Measurements from ENCODE around the gene MUCL3.
"Not testable (repeated sequence)": the region's sequence is repeated elsewhere in the genome, so short reads cannot be mapped to it uniquely, and the experiment has no call there.

The MUCL3 gene

GRCh38 chr6:30940361-30940986 lies at the start of gene MUCL3:
TSS of gene MUCL3 (plus strand) at chr6:30940973. CDS start at chr6:30941000, 27 bp downstream.
- no peak for DNase-seq (ENCODE audit: low read depth, low spot score)
- peak within 1 kb of the TSS; percentile 73 for H3K27ac ChIP-seq

DNA sequence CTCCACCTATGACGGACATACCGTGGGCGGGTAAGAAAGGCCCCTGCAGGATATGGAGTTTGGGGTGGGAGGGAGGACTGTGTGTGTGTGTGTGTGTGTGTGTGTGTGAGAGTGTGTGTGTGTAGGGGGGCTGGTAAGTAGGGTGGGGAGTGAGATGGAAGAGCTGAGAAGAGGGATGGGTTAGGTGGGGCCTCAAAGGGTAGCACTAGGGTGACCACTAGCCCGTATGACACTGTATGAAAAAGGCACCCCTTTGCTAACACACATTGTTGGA lies 49.4 kb upstream of the MUCL3 start:
- no peak for DNase-seq (ENCODE audit: low read depth, low spot score)
- H3K27ac ChIP-seq = no peak overlapping the region

DNA sequence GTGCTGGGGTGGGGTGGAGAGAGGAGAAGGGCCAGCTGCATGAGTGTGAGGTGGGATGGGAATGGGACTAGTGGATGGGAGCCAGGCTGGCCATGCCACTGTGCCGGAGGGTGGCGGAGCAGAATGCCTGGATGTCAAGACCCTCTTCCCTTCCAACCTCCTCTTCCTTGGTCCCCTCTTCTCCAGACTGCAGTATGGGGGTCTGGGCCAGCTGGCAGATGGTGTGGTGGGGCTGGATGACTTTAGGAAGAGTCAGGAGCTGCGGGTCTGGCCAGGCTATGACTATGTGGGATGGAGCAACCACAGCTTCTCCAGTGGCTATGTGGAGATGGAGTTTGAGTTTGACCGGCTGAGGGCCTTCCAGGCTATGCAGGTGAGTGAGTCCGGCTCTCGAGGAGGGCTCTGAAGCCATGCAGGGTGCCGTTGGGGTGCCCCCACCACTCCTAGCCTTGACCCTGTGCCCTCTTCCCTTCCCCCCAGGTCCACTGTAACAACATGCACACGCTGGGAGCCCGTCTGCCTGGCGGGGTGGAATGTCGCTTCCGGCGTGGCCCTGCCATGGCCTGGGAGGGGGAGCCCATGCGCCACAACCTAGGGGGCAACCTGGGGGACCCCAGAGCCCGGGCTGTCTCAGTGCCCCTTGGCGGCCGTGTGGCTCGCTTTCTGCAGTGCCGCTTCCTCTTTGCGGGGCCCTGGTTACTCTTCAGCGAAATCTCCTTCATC lies 48.8 kb upstream of the MUCL3 start:
- DNase-seq (ENCODE audit: low read depth, low spot score) = no peak
- no peak overlapping the region for H3K27ac ChIP-seq

GRCh38 chr6:30893001-30893591 lies 47.7 kb upstream of the MUCL3 start:
- no peak for DNase-seq (ENCODE audit: low read depth, low spot score)
- no peak overlapping the region for H3K27ac ChIP-seq

DNA sequence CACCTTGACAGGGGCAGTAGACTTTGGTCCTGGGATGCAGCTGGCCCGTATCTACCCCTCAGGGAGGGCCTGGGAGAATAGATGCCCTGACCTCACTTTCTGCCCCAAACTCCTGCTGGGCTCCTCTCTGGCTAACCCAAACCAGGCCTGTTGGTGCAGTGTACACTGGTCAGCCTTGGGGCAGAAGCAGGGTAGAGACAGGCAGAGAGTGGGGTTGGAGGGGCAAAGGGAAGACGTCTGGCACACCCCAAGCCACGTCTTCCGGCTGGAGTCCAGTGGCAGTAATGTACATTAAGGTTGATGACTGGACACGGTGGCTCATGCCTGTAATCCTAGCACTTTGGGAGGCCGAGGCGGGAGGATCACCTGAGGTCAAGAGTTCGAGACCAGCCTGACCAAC lies 47.1 kb upstream of the MUCL3 start:
- DNase-seq (ENCODE audit: low read depth, low spot score) = no peak

GRCh38 chr6:30894381-30894780 lies 46.4 kb upstream of the MUCL3 start:
- H3K27ac ChIP-seq = no peak overlapping the region

More for the DNA sequence above, 47.1 kb upstream of the MUCL3 start:
- no peak overlapping the region for H3K27ac ChIP-seq

GRCh38 chr6:30894935-30895334 lies 45.8 kb upstream of the MUCL3 start:
- H3K27ac ChIP-seq = no peak overlapping the region
- DNase-seq (ENCODE audit: low read depth, low spot score) = no peak

More at GRCh38 chr6:30894381-30894780, 46.4 kb upstream of the MUCL3 start:
- no peak for DNase-seq (ENCODE audit: low read depth, low spot score)

DNA sequence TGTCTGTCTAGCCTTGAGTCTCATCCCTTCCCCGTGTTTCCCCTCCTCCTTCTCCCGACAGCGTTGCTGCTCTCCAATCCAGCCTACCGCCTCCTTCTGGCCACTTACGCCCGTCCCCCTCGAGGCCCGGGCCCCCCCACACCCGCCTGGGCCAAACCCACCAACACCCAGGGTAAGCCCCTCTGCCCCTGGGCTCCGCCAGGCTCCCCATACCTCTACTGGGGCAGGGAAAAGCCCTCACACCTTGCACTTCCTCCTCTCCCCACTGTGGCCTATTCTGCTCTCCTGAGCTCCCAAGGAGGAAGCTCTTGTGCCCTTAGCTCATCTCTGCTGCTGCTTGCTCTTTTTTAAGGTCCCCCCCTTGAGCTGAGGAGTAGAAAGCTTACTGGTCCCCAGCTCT lies 45.4 kb upstream of the MUCL3 start:
- no peak for DNase-seq (ENCODE audit: low read depth, low spot score)
- no peak overlapping the region for H3K27ac ChIP-seq

DNA sequence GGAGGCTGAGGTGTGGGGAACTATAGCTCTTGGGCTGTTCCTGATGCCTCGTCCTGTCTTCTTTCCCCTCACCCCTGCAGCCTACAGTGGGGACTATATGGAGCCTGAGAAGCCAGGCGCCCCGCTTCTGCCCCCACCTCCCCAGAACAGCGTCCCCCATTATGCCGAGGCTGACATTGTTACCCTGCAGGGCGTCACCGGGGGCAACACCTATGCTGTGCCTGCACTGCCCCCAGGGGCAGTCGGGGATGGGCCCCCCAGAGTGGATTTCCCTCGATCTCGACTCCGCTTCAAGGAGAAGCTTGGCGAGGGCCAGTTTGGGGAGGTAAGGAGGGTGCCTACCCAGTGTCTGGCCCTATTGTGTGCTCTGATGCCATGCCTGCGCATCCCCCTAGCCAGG lies 44.2 kb upstream of the MUCL3 start:
- H3K27ac ChIP-seq = no peak overlapping the region
- DNase-seq (ENCODE audit: low read depth, low spot score) = no peak

DNA sequence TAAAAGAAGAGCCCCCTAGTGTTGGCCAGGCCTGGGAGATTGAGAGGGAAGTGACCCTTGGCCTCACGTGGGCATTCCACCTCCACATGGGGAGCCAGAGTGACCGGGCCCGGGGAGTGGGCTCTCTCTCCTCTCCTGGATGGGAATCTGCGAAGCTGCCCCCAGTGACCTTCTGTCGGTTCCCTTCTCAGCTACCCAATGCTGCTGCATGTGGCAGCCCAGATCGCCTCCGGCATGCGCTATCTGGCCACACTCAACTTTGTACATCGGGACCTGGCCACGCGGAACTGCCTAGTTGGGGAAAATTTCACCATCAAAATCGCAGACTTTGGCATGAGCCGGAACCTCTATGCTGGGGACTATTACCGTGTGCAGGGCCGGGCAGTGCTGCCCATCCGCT lies 42.9 kb upstream of the MUCL3 start:
- DNase-seq (ENCODE audit: low read depth, low spot score) = no peak
- H3K27ac ChIP-seq = no peak overlapping the region

- H3K27ac ChIP-seq = no peak overlapping the region
- DNase-seq (ENCODE audit: low read depth, low spot score) = no peak
Observed at GRCh38 chr6:30898750-30899360, 41.9 kb upstream of the MUCL3 start.

DNA sequence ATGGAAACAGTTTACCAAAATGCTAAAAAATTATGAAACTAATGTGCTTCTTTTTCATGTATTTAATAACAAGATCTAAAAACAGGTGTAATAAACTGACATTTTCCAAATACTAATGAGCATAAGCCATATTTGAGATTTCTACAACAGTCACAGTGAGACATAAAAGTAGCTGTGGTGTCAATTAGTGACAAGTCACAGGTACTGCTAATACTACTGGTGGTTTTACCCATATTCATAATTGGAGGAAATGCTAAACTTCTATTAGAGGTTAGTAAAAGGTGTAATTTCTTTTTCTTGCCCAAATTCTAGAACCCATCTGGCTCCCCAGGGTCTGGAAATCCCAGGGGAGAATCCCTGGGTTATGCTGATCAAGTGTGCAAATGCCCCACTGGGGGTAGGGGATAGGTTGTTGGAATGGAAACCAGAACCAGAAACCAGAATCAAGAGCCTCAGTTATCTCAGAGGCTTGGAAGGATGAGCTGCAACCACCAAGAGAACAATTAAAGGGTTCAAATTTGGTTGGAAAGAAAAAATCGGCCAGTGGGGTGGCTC lies 39.8 kb upstream of the MUCL3 start:
- peak overlapping the region; percentile 26 for H3K27ac ChIP-seq
- no peak for DNase-seq (ENCODE audit: low read depth, low spot score)

DNA sequence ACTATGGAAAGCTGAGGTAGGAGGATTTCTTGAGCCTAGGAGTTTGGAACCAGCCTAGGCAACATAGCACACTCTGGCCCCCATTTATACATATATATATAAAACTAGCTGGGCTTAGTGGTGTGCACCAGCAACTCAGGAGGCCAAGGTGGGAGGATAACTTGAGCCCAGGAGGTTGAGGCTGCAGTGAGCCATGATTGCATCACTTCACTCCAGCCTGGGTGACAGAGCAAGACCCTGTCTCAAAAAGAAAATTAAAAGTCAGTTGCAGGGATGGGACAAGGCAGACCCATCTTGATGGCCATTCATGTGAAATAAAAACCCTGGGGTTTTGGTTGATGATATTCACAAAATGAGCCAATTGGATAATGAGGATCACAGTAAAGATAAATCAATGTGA lies 39.3 kb upstream of the MUCL3 start:
- peak overlapping the region; percentile 26 for H3K27ac ChIP-seq

GRCh38 chr6:30902196-30902595 lies 38.6 kb upstream of the MUCL3 start:
- DNase-seq (ENCODE audit: low read depth, low spot score) = not testable (repeated sequence)
- H3K27ac ChIP-seq = peak overlapping the region; percentile 26

More for the DNA sequence above, 39.3 kb upstream of the MUCL3 start:
- no peak for DNase-seq (ENCODE audit: low read depth, low spot score)

DNA sequence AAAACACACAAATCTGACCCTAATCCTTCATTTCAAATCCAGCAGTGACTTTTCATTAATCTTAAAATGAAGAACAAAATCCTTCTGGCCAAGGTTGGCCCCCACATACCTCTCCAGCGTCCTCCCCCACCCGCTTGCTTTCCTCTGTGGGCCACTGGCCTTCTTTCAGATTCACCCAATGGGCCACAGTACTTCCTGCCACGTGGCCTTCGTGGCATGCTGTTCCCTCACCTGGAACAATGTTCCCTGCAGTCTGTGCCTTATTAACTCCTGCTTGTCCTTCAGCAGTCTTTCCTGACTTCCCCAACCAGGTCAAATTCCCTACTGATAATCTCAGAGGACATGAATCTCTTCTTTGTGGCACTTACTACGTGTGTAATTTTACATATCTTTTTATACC lies 38.1 kb upstream of the MUCL3 start:
- no peak for DNase-seq (ENCODE audit: low read depth, low spot score)
- peak overlapping the region; percentile 26 for H3K27ac ChIP-seq

GRCh38 chr6:30903236-30903635 lies 37.5 kb upstream of the MUCL3 start:
- DNase-seq (ENCODE audit: low read depth, low spot score) = no peak

DNA sequence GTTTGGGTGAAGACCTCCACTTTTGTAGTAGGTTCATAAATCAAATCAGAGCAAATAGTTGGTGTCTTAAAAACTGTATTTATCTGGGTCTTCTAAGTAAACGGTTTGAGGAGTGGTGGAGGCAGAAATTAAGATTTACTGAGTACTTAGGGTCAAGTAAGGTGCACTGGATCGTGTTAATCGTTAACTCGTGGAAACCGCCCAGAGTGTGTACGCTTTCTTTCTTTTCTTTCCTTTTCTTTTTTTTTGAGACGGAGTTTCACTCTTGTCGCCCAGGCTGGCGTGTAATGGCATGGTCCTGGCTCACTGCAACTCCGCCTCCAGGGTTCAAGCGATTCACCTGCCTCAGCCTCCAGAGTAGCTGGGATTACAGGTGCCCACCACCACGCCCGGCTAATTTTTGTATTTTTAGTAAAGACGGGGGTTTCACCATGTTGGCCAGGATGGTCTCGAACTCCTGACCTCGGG lies 33.4 kb upstream of the MUCL3 start:
- peak overlapping the region; percentile 50 for H3K27ac ChIP-seq
- not testable (repeated sequence) for DNase-seq (ENCODE audit: low read depth, low spot score)

More at GRCh38 chr6:30903236-30903635, 37.5 kb upstream of the MUCL3 start:
- peak overlapping the region; percentile 26 for H3K27ac ChIP-seq

- peak; percentile 95 for DNase-seq (ENCODE audit: low read depth, low spot score)
- H3K27ac ChIP-seq = peak within 1 kb of the TSS; percentile 50
Observed at GRCh38 chr6:30907758-30908591, 32.8 kb upstream of the MUCL3 start, which contains the start of gene GTF2H4. TSS of gene GTF2H4 (plus strand) at chr6:30908207.

GRCh38 chr6:30908700-30909099 lies 32.1 kb upstream of the MUCL3 start:
- no peak overlapping the region for H3K27ac ChIP-seq

DNA sequence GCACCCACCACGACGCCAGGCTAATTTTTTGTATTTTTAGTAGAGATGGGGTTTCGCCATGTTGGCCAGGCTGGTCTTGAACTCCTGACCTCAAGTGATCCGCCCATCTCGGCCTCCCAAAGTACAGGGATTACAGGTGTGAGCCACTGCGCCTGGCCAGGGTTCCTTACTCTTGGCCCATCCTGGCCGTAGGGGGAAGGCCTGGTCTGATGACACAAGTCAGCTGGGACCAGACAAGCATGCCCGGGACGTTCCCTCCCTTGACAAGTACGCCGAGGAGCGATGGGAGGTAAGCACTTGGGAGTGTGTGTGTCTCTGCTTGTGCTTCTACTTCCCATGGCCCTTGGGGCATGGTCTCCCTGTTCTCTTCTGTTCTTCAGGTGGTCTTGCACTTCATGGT lies 30.3 kb upstream of the MUCL3 start:
- H3K27ac ChIP-seq; DNase-seq (ENCODE audit: low read depth, low spot score): not testable (repeated sequence)

More at GRCh38 chr6:30908700-30909099, 32.1 kb upstream of the MUCL3 start:
- DNase-seq (ENCODE audit: low read depth, low spot score) = no peak
